Activated T-helper 1 cell treated with anti-CD3 and anti-CD28 coated beads, Interleukin-2, amount 50 U/mL, for 16 hours (primary cell): ENCODE measurements around the gene MED13.
"Not testable (repeated sequence)": the region's sequence is repeated elsewhere in the genome, so short reads cannot be mapped to it uniquely, and the experiment has no call there.

Source experiments
- DNase-seq, 2 donors: peaks; one replicate each; pipeline ENCODE4 v3.0.0-alpha.2; 2020; ENCODE audit warnings: low read depth in 1 of 2, low spot score in 1 of 2

MED13 gene

DNA sequence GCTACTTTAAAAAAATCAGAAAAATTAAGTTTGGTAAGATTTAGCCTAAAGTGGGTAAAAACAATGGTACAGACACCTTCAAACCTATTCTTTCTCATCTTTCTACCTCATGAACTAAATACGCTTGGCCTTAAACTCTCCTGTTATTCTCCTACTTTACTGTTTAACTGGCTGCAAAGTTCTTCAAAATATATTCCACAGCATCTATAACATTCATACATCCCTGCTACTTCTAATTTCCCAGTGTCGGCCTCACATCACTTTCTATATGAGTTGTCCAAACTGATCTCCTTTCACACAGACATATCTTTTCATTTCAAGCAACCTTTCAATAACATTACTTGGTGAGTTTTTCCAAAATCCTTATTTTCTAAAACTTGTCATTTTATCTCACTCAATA is 64.0 kb downstream of the MED13 start:
- DNase-seq, result no peak

DNA sequence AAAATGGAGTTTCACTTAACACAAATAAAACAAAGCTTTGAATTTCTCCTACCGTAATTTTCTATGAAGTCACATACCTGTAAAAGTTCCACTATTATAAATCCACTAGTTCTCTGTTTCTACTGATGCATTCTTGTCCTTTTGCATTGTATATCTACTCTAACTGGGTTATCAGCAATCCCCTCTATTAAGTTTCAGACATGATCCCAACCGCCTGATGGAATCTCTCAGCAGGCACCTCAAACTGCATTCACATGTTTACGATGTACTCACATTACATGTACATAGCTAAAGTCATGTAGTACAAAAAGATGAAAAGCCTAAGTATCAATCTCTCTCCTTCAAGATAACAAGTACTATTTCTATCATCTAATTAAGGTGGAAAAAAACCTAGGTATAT is 64.9 kb downstream of the MED13 start:
- no peak for DNase-seq

GRCh38 chr17:61998534-61998933 is 66.5 kb downstream of the MED13 start:
- DNase-seq, result not testable (repeated sequence)

DNA sequence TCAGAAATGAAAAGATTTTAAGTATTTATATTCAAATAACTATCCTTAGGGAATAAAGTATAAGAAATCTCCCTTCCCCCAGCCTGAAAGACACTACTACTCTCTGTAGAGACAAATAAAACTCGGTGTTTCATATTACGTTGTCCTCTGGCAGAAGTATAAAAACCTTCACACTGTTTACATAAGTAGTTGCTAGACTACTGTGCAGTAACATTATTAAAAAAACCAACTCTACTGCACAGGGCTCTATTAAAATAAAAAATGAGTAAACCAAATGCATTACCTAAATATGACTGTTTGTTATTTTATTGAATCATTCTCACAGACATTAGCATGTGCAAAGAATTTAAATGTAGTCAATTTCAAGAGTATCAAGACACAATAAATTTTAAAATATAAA is 67.4 kb downstream of the MED13 start:
- no peak for DNase-seq

- no peak for DNase-seq
Measured at GRCh38 chr17:61996916-61997605, 68.0 kb downstream of the MED13 start.

- no peak for DNase-seq
Measured at GRCh38 chr17:61989509-61989908, 75.6 kb downstream of the MED13 start.

DNA sequence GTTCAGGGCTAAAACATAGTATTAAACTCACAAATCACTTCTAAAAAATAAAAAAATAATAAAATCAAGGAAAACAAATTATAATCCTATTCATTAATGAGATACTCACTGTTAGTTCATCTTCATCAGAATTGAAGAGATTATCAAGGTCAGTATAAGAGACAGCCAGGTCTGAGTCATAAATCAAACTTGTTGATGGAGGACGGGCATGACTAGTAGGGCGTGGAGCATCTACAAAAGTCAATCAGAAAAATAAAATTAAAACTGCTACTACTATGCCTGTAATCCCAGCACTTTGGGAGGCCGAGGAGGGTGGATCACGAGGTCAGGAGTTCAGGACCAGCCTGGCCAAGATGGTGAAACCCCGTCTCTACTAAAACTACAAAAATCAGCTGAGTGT is 78.2 kb downstream of the MED13 start:
- no peak for DNase-seq

GRCh38 chr17:61984821-61985220 is 80.3 kb downstream of the MED13 start:
- DNase-seq, result no peak

GRCh38 chr17:61981323-61981722 is 83.8 kb downstream of the MED13 start:
- DNase-seq, result no peak

GRCh38 chr17:61980535-61980934 is 84.5 kb downstream of the MED13 start:
- no peak for DNase-seq

- DNase-seq, result no peak
Measured at GRCh38 chr17:61974115-61974514, 91.0 kb downstream of the MED13 start.

- DNase-seq, result no peak
Measured at GRCh38 chr17:61972311-61972710, 92.8 kb downstream of the MED13 start.

DNA sequence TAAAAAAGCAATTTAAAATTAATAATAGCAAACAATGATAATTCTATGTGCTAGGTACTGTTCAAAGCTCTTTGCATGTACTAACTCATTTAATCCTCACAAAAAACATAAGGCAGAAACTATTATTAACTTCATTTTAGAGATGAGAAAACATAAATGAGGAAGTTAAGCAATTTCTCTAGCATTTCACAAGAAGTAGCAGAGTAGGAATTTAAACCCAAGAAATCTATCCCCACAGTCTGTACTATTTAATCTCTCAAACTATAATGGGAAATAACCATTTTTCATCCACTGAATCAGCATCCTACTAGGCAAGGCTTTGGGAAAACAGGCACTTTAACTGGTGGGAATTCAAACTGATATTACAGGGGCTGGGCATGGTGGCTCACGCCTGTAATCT is 95.0 kb downstream of the MED13 start:
- DNase-seq, result no peak

- no peak for DNase-seq
Measured at GRCh38 chr17:61968757-61969156, 96.3 kb downstream of the MED13 start.

GRCh38 chr17:61967729-61968128 is 97.3 kb downstream of the MED13 start:
- DNase-seq, result no peak

- DNase-seq, result no peak
Measured at GRCh38 chr17:61966191-61966590, 98.9 kb downstream of the MED13 start.

- no peak for DNase-seq
Measured at GRCh38 chr17:61955619-61956018, 109.5 kb downstream of the MED13 start.

GRCh38 chr17:61947367-61948078 is 117.6 kb downstream of the MED13 start:
- DNase-seq, result no peak

DNA sequence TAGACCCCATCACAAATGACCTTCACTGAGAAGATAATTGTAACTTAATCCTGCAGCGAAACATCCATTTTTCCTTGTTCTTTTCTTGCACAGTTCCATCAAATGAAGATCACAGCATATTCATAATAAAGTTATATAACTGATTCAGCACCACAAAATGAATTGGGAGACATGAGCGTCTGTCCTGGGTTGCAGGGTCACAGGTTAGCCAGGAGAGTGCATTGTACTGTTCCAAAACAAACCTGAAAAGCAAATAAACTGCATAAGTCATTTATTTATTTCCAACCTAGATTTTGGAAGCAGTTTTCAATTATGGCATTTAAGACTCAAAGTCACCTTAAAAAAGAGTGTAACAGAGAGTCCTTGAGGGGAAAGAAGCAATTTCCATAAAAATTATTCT is 118.7 kb downstream of the MED13 start:
- no peak for DNase-seq

DNA sequence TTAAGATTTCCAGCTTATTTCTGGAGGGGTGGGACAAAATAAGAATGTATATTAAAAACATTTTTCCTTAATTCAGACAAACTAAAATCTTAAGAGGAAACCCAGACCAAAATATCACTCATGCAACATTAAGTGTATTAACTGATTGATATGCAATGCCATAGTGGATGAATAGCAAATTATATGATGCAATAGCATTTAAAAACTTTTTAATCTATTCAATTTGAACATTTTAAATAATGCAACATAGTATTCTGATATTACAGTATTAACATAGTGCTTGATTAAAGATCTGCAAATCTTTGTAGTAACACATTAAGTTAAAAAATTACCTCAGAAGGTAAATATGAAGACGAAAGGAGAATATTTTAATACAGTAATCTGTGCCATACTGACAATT is 122.0 kb downstream of the MED13 start:
- no peak for DNase-seq

- DNase-seq, result no peak
Measured at GRCh38 chr17:61942085-61942484, 123.0 kb downstream of the MED13 start.

GRCh38 chr17:61928101-61928436 is 137.0 kb downstream of the MED13 start:
- DNase-seq, result no peak
